Measurements from ENCODE around the gene GAPVD1.

The GAPVD1 gene

DNA sequence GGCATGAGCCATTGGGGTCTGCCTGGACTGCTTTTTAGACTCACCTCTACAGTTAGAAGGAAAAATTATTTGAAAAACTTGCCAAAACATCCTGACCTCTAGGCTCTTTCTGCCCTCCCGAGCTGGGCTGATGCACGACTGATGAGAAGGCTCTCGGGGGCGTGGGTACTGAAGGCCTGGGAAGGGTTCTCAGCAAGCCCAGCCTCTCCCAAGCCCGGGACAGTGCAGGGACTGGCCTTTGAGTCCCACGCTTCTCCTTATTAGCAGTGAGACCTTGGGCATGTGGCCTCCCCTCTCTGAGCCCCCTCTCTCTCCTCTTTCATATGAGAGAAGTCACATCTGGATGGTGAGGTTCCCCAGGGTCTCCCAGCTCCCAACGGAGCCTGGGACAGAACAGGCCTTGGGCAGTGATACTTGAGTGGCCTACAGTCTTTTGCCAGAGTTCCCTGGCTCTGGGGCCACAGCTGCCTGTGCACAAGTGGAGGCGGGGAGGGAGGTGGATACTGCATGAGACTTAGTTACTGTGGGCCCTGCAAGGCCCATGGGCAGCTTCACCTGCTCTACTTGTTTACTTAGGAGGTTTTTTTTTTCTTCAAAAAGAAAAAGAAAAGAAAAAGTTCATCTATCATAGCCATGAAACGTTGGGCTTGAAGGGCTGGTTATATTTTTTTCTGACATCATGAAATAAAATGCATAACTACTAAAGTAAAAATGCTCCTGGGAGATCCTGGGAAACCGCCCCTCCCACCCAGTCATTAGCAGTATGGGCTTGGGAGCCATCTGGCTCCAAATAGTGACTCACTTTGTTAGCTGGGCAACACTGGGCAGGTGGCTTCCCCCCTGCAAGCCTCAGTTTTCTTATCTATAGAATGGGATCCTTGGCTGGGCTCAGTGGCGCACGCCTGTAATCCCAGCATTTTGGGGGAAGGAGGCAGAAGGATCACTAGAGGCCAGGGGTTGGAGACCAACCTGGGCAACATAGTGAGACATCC, 139.4 kb downstream of the GAPVD1 start:
- no peak for DNase-seq

DNA sequence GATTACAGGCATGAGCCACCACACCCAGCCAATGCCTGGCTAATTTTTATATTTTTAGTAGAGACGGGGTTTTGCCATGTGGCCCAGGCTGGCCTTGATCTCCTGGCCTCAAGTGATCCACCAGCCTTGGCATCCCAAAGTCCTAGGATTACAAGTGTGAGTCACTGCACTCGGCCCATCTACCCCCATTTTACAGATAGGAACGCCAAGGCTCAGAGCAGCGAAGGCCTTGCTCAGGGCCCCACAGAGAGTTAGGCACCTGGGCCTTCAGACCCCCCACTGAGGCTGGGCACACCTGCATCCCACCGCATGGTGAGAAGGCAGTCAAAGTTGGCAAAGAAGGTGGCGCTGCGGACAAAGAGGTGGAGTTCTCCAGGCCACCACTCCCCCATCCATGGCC, 143.1 kb downstream of the GAPVD1 start:
- DNase-seq: no peak

DNA sequence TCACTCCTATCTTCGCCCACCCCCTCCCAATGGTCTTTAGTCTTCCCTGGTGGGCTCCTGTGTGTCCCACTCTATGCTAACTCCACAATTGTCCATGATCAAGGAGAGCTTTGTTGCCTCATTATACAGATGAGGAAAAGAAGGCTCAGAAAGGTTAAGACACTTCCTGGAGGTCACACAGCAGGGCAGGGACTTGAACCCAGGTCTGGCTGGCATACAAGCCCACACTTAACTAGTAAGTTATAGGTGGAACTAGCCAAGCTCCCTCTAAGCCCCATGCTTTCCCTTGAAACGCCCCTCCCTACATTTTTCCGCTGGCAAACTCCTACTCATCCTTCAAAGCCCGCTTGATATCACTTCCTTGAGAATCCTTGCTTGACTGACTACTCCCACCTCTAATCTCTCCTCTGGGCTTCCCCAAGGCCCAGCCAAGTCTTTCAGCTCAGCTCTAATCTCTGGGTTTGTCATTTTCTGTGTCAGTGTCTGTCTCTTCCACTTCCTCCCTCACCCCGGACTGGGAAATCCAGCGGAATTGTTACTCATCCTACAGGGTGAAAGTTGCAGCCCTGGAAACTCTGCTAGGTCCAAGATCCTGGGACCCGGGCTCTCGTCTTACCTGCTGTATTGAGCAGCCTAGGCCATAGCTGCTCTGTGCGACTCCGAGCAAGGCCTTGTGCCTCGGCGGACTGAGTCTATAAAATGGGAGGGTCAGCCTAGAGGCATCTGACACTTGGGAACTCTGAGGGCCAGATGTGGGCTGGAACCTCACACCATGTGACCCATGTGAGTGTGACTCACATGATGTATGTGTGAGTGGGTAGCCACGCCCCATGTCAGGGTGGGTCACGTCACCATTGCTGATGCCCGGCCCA, 144.5 kb downstream of the GAPVD1 start:
- DNase-seq: no peak

DNA sequence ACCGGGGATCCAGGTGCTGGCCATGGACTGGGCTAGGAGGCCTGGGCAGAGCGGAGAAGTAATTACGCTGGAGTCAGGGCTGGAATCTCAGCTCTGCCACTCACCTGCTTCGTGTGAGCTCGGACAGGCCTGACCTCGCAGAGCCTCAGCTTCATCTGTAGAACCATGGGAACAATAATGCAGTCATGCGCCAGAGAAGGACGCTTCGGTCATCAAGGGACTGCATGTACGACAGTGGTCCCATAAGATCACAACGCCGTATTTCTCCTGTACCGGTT, 145.1 kb downstream of the GAPVD1 start:
- no peak for DNase-seq

DNA sequence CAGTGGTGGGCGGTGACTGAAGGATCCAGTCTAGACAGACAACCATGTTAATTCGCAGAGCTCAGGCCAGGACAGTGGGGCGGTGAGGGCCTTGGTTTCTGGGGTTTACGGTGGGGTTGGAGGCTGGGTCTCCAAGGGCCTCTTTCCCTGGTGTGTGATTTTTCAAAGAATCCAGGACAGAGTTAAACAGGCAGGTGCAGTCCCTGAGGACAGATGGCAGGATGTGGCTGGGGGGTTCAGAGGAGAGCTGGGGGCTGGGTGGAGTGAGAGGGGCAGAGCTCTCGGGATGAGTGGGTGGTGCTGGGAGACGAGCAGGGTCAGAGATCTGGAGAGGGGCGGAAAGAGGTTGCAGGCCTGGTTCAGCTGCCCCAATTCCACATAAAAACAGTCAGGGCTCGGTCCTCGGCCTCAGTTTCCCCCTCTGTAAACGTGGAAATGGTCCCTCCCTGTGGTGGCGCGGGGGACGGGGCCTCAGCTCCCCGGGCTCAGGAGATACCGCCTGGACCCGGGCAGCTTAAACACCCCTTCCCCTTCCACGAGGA, 145.9 kb downstream of the GAPVD1 start:
- no peak for DNase-seq

DNA sequence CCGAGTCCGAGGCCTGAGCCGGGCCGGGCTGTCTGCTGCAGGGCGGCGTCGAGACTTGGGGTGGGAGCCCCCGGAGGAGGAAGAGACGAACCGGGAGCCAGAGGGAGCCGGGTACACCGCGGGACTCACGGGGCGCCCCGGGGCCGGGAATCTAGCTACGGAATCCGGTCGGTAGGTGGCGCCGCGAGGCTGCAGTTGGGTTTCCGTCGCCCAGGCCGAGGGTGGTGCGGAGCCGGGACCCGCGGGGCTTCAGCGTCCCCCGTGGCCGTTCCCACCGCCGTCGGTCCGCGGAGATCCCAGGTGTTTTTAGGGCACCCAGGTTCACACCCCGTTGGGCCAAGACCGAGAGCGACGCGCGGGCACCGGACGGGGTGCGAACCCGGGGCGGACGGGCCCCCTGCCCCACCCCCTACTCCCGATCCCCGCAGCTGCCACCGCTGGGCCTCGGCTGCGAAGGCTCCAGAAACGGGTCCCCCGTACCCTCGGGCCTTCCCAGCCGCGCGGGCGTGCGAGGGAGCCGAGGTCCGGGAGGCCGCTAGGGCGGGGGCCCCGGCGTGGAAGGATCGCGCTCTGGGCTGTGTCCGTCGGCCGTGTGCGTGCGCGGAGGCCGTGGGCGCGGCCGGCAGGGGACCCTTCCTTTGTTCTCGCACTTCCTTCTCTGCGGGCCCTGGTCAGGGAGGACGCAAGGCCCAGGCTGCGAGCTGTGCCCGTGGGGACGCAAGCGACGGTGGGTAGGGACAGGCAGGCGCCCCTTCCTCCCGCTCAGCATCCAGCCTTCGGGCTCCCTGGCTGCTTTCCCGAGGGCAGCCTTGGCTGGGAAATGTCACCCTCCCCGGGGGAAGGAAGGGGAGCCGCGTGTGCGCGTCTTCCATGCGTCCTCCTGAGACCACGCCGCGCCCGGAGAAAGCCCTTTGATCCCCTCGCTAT, 146.6 kb downstream of the GAPVD1 start:
- DNase-seq: peak in 47 of 56 donors; percentile 7 to 84 (median 41)

DNA sequence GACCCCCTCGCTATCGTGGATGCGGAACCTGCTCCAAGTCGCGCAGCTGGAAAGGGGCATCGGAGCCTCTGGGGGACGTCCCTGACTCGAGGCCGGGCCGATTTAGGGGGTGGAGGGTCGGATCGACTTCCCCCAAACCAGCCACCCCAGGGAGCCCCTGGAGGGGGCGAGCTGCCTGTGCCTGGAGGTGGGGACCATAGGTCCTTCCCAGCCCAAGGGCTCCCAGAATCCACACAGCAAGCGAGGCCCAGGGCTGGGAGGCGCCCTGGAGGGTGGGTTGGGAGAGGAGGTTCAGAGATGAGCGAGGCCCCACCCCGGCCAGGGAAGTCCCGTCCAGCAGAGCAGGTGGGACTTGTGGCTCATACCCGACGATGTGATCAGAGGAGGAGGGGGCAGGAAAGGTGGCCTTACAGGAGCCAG, 147.6 kb downstream of the GAPVD1 start:
- no peak for DNase-seq

DNA sequence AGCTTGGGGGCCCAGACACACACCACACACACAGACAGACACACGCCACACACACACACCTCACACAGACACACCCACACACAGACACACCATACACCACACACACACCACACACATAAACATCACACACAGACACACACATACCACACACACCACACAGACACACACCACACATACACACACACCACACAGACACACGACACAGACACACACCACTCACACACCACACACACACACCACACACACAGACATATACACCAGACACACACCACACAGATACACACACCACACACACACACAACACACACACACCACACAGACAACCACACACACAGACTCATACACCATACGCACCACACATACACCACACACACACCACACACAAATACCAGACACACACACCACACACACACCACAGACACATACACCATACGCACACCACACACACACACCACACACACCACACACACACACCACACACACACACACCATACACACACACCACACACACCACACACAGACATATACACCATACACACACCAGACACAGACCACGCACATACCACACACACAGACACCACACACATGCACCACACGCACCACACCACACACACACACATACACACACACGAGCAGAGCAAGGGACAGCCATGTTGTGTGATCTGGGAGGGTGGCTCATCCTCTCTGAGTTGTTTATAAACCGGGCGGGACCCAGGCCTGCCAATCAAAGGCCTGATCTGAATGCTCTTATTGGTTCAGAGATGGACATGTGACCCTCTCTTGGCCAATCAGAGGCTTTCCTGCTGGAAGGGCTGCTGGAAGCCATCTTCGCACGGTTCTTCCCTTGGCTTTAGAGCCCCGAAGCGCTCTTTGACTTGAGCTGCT, 148.3 kb downstream of the GAPVD1 start:
- peak in 6 of 56 donors; percentile 2 to 28 (median 16) for DNase-seq

DNA sequence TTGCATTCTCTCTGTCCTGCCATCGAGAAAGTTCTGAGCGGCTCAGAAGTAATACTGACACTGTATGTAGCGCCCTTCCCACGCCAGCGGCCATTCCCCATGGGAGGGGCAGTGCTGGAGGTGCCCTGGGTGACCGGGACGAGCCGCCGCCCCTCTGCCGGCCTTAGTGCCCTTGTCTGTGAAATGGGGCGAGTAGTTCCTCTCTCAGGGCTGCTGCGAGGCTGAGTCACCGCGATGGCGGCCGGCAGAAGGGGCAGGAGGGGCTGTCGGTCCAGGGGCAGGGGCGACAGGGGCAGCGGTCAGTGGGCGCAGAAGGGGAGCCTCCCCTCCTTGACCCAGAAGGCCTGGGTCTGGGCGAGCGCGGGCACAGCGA, 148.9 kb downstream of the GAPVD1 start:
- peak in 1 of 56 donors; percentile 10 for DNase-seq

DNA sequence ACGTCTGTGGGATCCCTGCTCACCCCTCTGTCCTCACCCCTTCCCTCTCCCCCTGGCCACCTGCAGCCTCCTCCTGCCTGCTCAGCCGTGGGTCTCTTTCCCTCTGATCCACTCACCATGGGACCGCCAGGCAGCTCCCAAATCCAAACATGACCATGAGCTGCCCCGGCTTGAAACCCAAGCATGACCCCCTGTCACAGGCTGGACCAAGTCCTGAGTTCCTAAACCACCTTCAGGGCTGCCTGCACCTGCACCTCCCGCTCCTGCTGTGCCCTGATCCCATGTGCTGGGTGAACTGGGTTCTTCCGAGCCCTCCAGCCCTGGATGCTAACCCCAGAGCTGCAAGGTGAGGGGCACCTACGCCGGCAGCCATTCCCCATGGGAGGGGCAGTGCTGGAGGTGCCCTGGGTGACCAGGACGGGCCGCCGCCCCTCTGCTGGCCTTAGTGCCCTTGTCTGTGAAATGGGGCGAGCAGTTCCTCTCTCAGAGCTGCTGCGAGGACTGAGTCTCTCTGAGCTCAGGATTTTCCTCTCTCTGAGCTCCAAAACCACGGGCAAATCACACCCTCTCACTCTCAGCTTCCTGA, 149.6 kb downstream of the GAPVD1 start:
- DNase-seq: no peak

DNA sequence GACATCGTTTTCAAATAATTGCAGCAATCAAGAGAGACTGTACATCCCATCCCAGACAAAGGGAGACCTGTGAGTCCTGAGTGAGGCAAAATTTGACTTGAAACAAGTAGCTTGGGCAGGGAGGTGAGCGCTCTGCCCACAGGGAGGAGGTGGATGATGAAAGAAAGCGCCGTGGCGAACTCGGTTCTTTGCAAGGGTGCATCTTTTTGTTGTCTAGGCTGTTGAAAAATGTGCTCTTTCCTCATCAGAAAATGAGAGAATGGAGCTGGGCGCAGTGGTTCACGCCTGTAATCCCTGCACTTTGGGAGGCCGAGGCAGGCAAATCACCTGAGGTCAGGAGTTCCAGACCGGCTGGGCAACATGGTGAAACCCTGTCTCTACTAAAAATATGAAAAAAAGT, 150.5 kb downstream of the GAPVD1 start:
- DNase-seq: no peak

DNA sequence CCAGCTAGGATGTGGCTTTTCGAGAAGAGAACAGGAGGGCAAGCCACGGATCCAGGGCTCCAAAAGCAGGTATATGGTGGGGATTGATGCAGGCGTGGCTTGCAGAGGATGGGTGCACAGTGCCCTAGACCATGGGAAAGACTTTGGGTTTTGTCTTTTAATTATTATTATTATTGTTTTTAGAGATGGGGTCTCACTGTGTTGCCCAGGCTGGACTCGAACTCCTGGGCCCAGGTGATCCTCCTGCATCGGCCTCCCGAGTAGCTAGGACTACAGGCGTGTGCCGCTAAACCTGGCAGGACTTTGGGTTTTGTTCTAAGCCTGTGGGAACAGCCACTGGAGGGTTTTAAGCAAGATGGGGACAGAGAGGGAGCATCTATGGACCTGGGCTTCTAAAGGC, 152.0 kb downstream of the GAPVD1 start:
- no peak for DNase-seq

DNA sequence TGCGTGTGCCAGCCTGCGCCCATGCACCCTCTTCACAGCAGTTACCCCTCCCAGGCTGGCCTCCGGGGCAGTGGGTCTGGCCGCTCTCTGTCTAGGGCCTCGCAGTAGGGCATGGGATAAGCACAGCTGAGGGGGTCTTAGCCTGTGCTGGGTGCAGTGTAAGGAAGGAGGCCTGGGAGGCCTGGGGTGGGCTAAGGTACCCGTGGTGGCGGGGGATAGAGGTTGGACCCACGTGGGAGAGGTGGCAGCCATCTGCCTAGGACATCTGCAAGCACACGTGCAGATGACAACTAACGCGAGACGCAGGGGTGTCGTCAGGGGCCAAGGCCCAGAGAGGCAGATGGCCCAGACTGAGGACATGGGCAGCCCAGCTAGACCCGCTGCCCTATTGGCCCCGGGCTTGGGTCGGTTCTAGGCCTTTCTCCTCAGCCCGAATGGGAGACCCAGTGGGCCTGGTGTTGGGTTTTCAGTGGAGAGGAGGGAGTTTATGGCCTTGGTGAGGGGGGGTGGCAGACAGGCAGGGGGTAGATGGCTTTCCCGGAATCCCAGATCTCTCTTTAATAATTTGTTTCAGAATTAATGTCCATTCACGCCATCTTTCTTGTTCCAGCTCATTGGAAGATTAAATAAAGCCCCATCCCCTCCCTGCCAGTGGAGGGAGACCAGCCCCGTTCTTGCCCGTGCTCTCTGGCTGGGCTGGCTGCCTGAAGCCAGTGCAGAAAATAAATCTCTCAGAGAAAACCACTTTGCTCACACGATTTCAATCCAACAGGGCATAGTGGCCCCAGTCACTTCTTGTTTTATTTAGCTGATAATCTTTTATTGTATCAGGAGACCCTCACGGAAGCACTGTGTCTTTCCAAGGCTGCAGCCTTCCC, 154.2 kb downstream of the GAPVD1 start:
- DNase-seq: no peak

DNA sequence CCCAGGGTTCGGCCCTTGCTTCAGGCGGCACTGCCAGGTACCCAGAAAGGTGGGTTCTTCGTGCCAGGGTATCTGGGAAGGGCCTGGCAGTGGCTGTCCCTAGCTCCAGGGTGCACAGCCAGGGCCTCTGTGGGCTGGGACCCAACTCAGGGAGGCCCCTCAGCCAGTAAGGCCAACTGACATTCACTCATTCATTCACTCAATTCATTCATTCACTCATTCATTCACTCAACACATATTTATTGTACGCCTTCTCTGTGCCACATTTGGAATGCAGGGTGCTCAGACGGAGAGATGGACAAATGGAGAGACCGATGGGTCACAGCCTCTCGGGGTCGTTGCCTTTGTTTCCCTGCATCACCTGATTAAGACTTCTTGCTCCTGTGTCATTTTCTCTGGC, 154.9 kb downstream of the GAPVD1 start:
- no peak for DNase-seq
